T-helper 17 cell (primary cell): ENCODE measurements around the gene BCAS3. TPM values are rescaled to one million over a fixed set of nuclear protein-coding genes. Genes with fewer than 3 reads are reported as not detected.

Experiments used
- ATAC-seq: fragments of 150-1000 bp; cut with Tn5 transposase; 2 replicates; pipeline ENCODE4 v1.10.0; 2021; ENCODE audit warnings: mild to moderate bottlenecking, moderate library complexity
- DNase-seq, 3 donors: peaks; one replicate each; pipeline versions ENCODE4 v3.0.0 to v3.0.0-alpha.2; 2020 to 2021
- H3K9me3 ChIP-seq: one replicate; pipeline ENCODE4 v1.7.0; 2013; ENCODE audit warnings: low read length, mild to moderate bottlenecking; ENCODE audit not compliant: control insufficient read depth, poor library complexity, severe bottlenecking
- H3K27ac Mint-ChIP-seq: one replicate; pipeline ENCODE4 v1.8.0; 2022; ENCODE audit warnings: mild to moderate bottlenecking, moderate library complexity, mixed read lengths
- H3K27me3 Mint-ChIP-seq: one replicate; pipeline ENCODE4 v1.8.0; 2022; ENCODE audit warnings: mixed read lengths
- H3K36me3 Mint-ChIP-seq: one replicate; pipeline ENCODE4 v1.8.0; 2022; ENCODE audit warnings: low read depth, mixed read lengths
- H3K4me1 Mint-ChIP-seq: one replicate; pipeline ENCODE4 v1.8.0; 2022; ENCODE audit warnings: mild to moderate bottlenecking, mixed read lengths
- H3K4me3 Mint-ChIP-seq: one replicate; pipeline ENCODE4 v1.8.0; 2022; ENCODE audit warnings: mild to moderate bottlenecking, moderate library complexity, mixed read lengths
- total RNA-seq, 4 donors: library from RNA in 2 of 4; stranded (reverse) in 2 of 4; gene quantifications; one replicate each; pipeline ENCODE4 v1.2.3 and lab custom pipeline; 2022 to 2026

Gene BCAS3
- total RNA-seq, 2 donors from 2014 or later: 39.0 to 50.0 TPM

GRCh38 chr17:61412860-61413660 lies 735.4 kb downstream of the BCAS3 start:
- peaks cover 22% of the 10 kb centered on the region for H3K27me3 Mint-ChIP-seq
- H3K9me3 ChIP-seq: no peaks in the 10 kb centered on the region
- peaks cover 13% of the 10 kb centered on the region for H3K4me1 Mint-ChIP-seq
- DNase-seq (no peak), ATAC-seq (peak; percentile 4)
- H3K4me3 Mint-ChIP-seq: peak overlapping the region; percentile 84
- H3K27ac Mint-ChIP-seq: no peak overlapping the region
- peaks cover under 1% of the 10 kb centered on the region for H3K36me3 Mint-ChIP-seq

- H3K9me3 ChIP-seq: no peaks in the 10 kb centered on the region
- no peak for ATAC-seq
- peaks cover 11% of the 10 kb centered on the region for H3K4me1 Mint-ChIP-seq
- no peak for DNase-seq
- no peaks in the 10 kb centered on the region for H3K36me3 Mint-ChIP-seq
- H3K27ac Mint-ChIP-seq: no peak overlapping the region
- H3K27me3 Mint-ChIP-seq: peaks cover 21% of the 10 kb centered on the region
- peak overlapping the region; percentile 84 for H3K4me3 Mint-ChIP-seq
These were observed 736.0 kb downstream of the BCAS3 start for GRCh38 chr17:61413661-61414126.

- Mint-ChIP-seq H3K36me3 (no peaks in the 10 kb centered on the region), H3K4me1 (peaks cover 9% of the 10 kb centered on the region), H3K27ac (no peak overlapping the region), H3K4me3 (no peak overlapping the region), H3K27me3 (peaks cover 25% of the 10 kb centered on the region)
- ATAC-seq (no peak), DNase-seq (no peak)
- no peaks in the 10 kb centered on the region for H3K9me3 ChIP-seq
These were observed 736.7 kb downstream of the BCAS3 start for GRCh38 chr17:61414141-61414935.

- no peaks in the 10 kb centered on the region for H3K36me3 Mint-ChIP-seq
- no peak overlapping the region for H3K27ac Mint-ChIP-seq
- ATAC-seq: no peak
- DNase-seq: no peak
- H3K4me1 Mint-ChIP-seq: peaks cover 9% of the 10 kb centered on the region
- H3K27me3 Mint-ChIP-seq: peaks cover 29% of the 10 kb centered on the region
- H3K4me3 Mint-ChIP-seq: no peak overlapping the region
- no peaks in the 10 kb centered on the region for H3K9me3 ChIP-seq
These were observed 737.2 kb downstream of the BCAS3 start for GRCh38 chr17:61414936-61415251.

- no peak overlapping the region for H3K27ac Mint-ChIP-seq
- ATAC-seq (no peak), DNase-seq (no peak)
- H3K36me3 Mint-ChIP-seq: peaks cover 3% of the 10 kb centered on the region
- peaks cover 29% of the 10 kb centered on the region for H3K27me3 Mint-ChIP-seq
- H3K4me1 Mint-ChIP-seq: peaks cover 2% of the 10 kb centered on the region
- no peak overlapping the region for H3K4me3 Mint-ChIP-seq
- no peaks in the 10 kb centered on the region for H3K9me3 ChIP-seq
These were observed 737.9 kb downstream of the BCAS3 start for GRCh38 chr17:61415374-61416210.

GRCh38 chr17:61416211-61416539 lies 738.5 kb downstream of the BCAS3 start:
- H3K36me3 Mint-ChIP-seq: peaks cover 3% of the 10 kb centered on the region

GRCh38 chr17:61416540-61417363 lies 739.1 kb downstream of the BCAS3 start:
- Mint-ChIP-seq H3K27ac (no peak overlapping the region), H3K4me1 (no peaks in the 10 kb centered on the region), H3K27me3 (peaks cover 39% of the 10 kb centered on the region), H3K36me3 (peaks cover 3% of the 10 kb centered on the region), H3K4me3 (peak overlapping the region; percentile 61)
- no peaks in the 10 kb centered on the region for H3K9me3 ChIP-seq
- ATAC-seq (peak; percentile 42), DNase-seq (peak in 2 of 3 donors; percentile 29 to 48)

More at GRCh38 chr17:61416211-61416539, 738.5 kb downstream of the BCAS3 start:
- no peaks in the 10 kb centered on the region for H3K4me1 Mint-ChIP-seq
- DNase-seq (no peak), ATAC-seq (no peak)
- H3K27ac Mint-ChIP-seq: no peak overlapping the region
- no peaks in the 10 kb centered on the region for H3K9me3 ChIP-seq
- H3K4me3 Mint-ChIP-seq: no peak overlapping the region
- H3K27me3 Mint-ChIP-seq: peaks cover 33% of the 10 kb centered on the region

GRCh38 chr17:61418449-61418848 lies 740.8 kb downstream of the BCAS3 start:
- Mint-ChIP-seq H3K36me3 (peaks cover 6% of the 10 kb centered on the region), H3K27me3 (peaks cover 56% of the 10 kb centered on the region), H3K4me1 (no peaks in the 10 kb centered on the region), H3K4me3 (no peak overlapping the region), H3K27ac (no peak overlapping the region)
- DNase-seq (no peak), ATAC-seq (no peak)
- no peaks in the 10 kb centered on the region for H3K9me3 ChIP-seq

GRCh38 chr17:61419496-61420046 lies 741.9 kb downstream of the BCAS3 start:
- DNase-seq: no peak
- Mint-ChIP-seq H3K27me3 (peaks cover 66% of the 10 kb centered on the region), H3K27ac (no peak overlapping the region), H3K36me3 (peaks cover 6% of the 10 kb centered on the region), H3K4me3 (no peak overlapping the region), H3K4me1 (no peaks in the 10 kb centered on the region)
- ATAC-seq: no peak
- H3K9me3 ChIP-seq: no peaks in the 10 kb centered on the region

GRCh38 chr17:61420052-61420451 lies 742.4 kb downstream of the BCAS3 start:
- Mint-ChIP-seq H3K27ac (no peak overlapping the region), H3K36me3 (peaks cover 6% of the 10 kb centered on the region), H3K27me3 (peaks cover 70% of the 10 kb centered on the region), H3K4me3 (no peak overlapping the region), H3K4me1 (no peaks in the 10 kb centered on the region)
- DNase-seq (no peak), ATAC-seq (no peak)
- no peaks in the 10 kb centered on the region for H3K9me3 ChIP-seq

- peaks cover 6% of the 10 kb centered on the region for H3K36me3 Mint-ChIP-seq
- ATAC-seq (no peak), DNase-seq (no peak)
- H3K9me3 ChIP-seq: no peaks in the 10 kb centered on the region
- H3K27me3 Mint-ChIP-seq: peaks cover 76% of the 10 kb centered on the region
- no peak overlapping the region for H3K27ac Mint-ChIP-seq
- no peak overlapping the region for H3K4me3 Mint-ChIP-seq
- no peaks in the 10 kb centered on the region for H3K4me1 Mint-ChIP-seq
These were observed 743.2 kb downstream of the BCAS3 start for GRCh38 chr17:61420745-61421398.

GRCh38 chr17:61421460-61421859 lies 743.8 kb downstream of the BCAS3 start:
- no peak overlapping the region for H3K4me3 Mint-ChIP-seq
- no peaks in the 10 kb centered on the region for H3K4me1 Mint-ChIP-seq
- no peaks in the 10 kb centered on the region for H3K9me3 ChIP-seq
- no peak for ATAC-seq
- no peak for DNase-seq
- H3K27me3 Mint-ChIP-seq: peaks cover 79% of the 10 kb centered on the region
- H3K27ac Mint-ChIP-seq: no peak overlapping the region
- H3K36me3 Mint-ChIP-seq: peaks cover 6% of the 10 kb centered on the region
